ENCODE measurements around the gene BICD2. TPM values are rescaled to one million over a fixed set of nuclear protein-coding genes. Genes with fewer than 3 reads are reported as not detected.

The BICD2 gene
- total RNA-seq, 2 donors from 2014 or later, result 22.2 to 48.3 TPM

- TF ChIP-seq POLR2A (IDR thresholded peaks at IDR 0.05), result no peak
- no peak for TF ChIP-seq POLR2AphosphoS5 (IDR thresholded peaks at IDR 0.05)
- no peak for TF ChIP-seq CTCF (IDR thresholded peaks at IDR 0.05)
- H3K4me1 ChIP-seq (replicated peaks), result no peaks in the 10 kb centered on the region
- intact Hi-C loops (cut with DNase I), result no loop called here
- no peaks in the 10 kb centered on the region for H3K9me3 ChIP-seq
- 58% methylated on average over 16 of the region's 16 CpGs for WGBS
- DNase-seq (ENCODE audit: low spot score), result no peak
- peak overlapping the region; percentile 62 to 69 for H3K27ac ChIP-seq
- peaks cover 12 to 29% of the 10 kb centered on the region in 2 donors for H3K36me3 ChIP-seq
- no peaks in the 10 kb centered on the region for H3K27me3 ChIP-seq (replicated peaks; ENCODE audit: insufficient read depth)
- no peak overlapping the region for H3K4me3 ChIP-seq
Observed at GRCh38 chr9:92722386-92723298, 42.0 kb downstream of the BICD2 start.

- no peak for DNase-seq (ENCODE audit: low spot score)
- Histone ChIP-seq H3K27ac (peak overlapping the region in 1 of 2 donors; percentile 69), H3K4me3 (no peak overlapping the region), H3K27me3 (replicated peaks; ENCODE audit: insufficient read depth) (no peaks in the 10 kb centered on the region), H3K36me3 (peaks cover 12 to 30% of the 10 kb centered on the region in 2 donors), H3K4me1 (replicated peaks) (no peaks in the 10 kb centered on the region), H3K9me3 (no peaks in the 10 kb centered on the region)
- intact Hi-C loops (cut with DNase I), result no loop called here
- 86% methylated on average over 7 of the region's 7 CpGs for WGBS
- TF ChIP-seq POLR2A (IDR thresholded peaks at IDR 0.05), result no peak
- no peak for TF ChIP-seq POLR2AphosphoS5 (IDR thresholded peaks at IDR 0.05)
- no peak for TF ChIP-seq CTCF (IDR thresholded peaks at IDR 0.05)
Observed at GRCh38 chr9:92721548-92721947, 43.1 kb downstream of the BICD2 start.

- 85% methylated on average over 8 of the region's 8 CpGs for WGBS
- peaks cover 12 to 30% of the 10 kb centered on the region in 2 donors for H3K36me3 ChIP-seq
- H3K4me3 ChIP-seq, result no peak overlapping the region
- no peak for TF ChIP-seq CTCF (IDR thresholded peaks at IDR 0.05)
- no peak for TF ChIP-seq POLR2AphosphoS5 (IDR thresholded peaks at IDR 0.05)
- TF ChIP-seq POLR2A (IDR thresholded peaks at IDR 0.05), result no peak
- no peaks in the 10 kb centered on the region for H3K4me1 ChIP-seq (replicated peaks)
- intact Hi-C loops (cut with DNase I), result no loop called here
- H3K27ac ChIP-seq, result no peak overlapping the region
- no peaks in the 10 kb centered on the region for H3K27me3 ChIP-seq (replicated peaks; ENCODE audit: insufficient read depth)
- H3K9me3 ChIP-seq, result no peaks in the 10 kb centered on the region
- no peak for DNase-seq (ENCODE audit: low spot score)
Observed at GRCh38 chr9:92720807-92721535, 43.7 kb downstream of the BICD2 start.

GRCh38 chr9:92720209-92720765 is 44.3 kb downstream of the BICD2 start:
- no peak for TF ChIP-seq POLR2A (IDR thresholded peaks at IDR 0.05)
- no peak for TF ChIP-seq POLR2AphosphoS5 (IDR thresholded peaks at IDR 0.05)
- no peak for TF ChIP-seq CTCF (IDR thresholded peaks at IDR 0.05)
- Histone ChIP-seq H3K36me3 (peaks cover 12 to 30% of the 10 kb centered on the region in 2 donors), H3K4me3 (no peak overlapping the region), H3K27ac (no peak overlapping the region), H3K4me1 (replicated peaks) (no peaks in the 10 kb centered on the region), H3K27me3 (replicated peaks; ENCODE audit: insufficient read depth) (no peaks in the 10 kb centered on the region), H3K9me3 (no peaks in the 10 kb centered on the region)
- 96% methylated on average over 24 of the region's 24 CpGs for WGBS
- no peak for DNase-seq (ENCODE audit: low spot score)
- intact Hi-C loops (cut with DNase I), result no loop called here

Measured in prostate gland (tissue), 2 donors.